Panc1 (cell line): Measurements from ENCODE around the gene FAM20B. TPM values are rescaled to one million over a fixed set of nuclear protein-coding genes. Genes with fewer than 3 reads are reported as not detected.

Experiments
- ATAC-seq: fragments of 200-7000 bp; cut with Tn5 transposase; 2 replicates; pipeline ENCODE4 v1.9.1; 2020; ENCODE audit warnings: mild to moderate bottlenecking, moderate library complexity
- BruUV-seq: library from RNA; stranded (reverse); fragments of 400-500 nt; replicated peaks from 2 replicates; lab custom pipeline; 2021; lab: Mats Ljungman, UMichigan
- CTCF ChIA-PET: fragments of 300-600 bp; sonication (Branson Sonifier 250); formaldehyde crosslinking; loops from one replicate; lab custom pipeline; 2022; ENCODE audit warnings: antibody characterized with exemption; lab: Charles Lee
- POLR2A ChIA-PET: fragments of 300-600 bp; sonication (Branson Sonifier 250); formaldehyde crosslinking; loops from one replicate; lab custom pipeline; 2022; ENCODE audit warnings: antibody characterized with exemption; lab: Charles Lee
- DNase-seq: peaks from one replicate; pipeline ENCODE4 v3.0.0-alpha.2; 2010; ENCODE audit warnings: low read depth, low spot score
- H3K27ac ChIP-seq: 2 replicates; pipeline ENCODE4 v1.5.1; 2011; ENCODE audit warnings: mild to moderate bottlenecking, low read length, inconsistent platforms
- H3K27me3 ChIP-seq: fragments of 200-500 bp; sonication (Bioruptor generic); 2 replicates; pipeline ENCODE4 v1.6.0; 2014; ENCODE audit warnings: low read length, inconsistent platforms; ENCODE audit not compliant: control insufficient read depth, insufficient read depth
- H3K36me3 ChIP-seq: fragments of 200-500 bp; sonication (Bioruptor generic); 2 replicates; pipeline ENCODE4 v1.5.1; 2014; ENCODE audit warnings: inconsistent platforms, mild to moderate bottlenecking, low read length, moderate library complexity; ENCODE audit not compliant: control insufficient read depth, insufficient read depth
- H3K4me1 ChIP-seq: 2 replicates; pipeline ENCODE4 v1.5.1; 2011; ENCODE audit warnings: inconsistent platforms, mild to moderate bottlenecking, low read length, moderate library complexity; ENCODE audit not compliant: control insufficient read depth, insufficient read depth
- H3K4me3 ChIP-seq, 2 experiments: 2 replicates each; pipeline ENCODE4 v1.5.1; 2011 to 2012; ENCODE audit warnings: low read depth in 2 of 2, low read length in 2 of 2, mild to moderate bottlenecking in 2 of 2, inconsistent platforms in 1 of 2, moderate library complexity in 1 of 2
- H3K9me3 ChIP-seq: fragments of 200-500 bp; sonication (Bioruptor generic); 2 replicates; pipeline ENCODE4 v1.5.1; 2014; ENCODE audit warnings: low read depth, mild to moderate bottlenecking, inconsistent platforms, low read length, moderate library complexity; ENCODE audit not compliant: control insufficient read depth, insufficient read depth
- CTCF ChIP-seq: fragments of 450-650 bp; IDR thresholded peaks from 2 replicates; pipeline ENCODE4 v1.5.1; 2017; ENCODE audit warnings: mild to moderate bottlenecking
- POLR2AphosphoS5 ChIP-seq: IDR thresholded peaks from 2 replicates; pipeline ENCODE4 v1.6.1; 2012; ENCODE audit warnings: mild to moderate bottlenecking, low read depth, low read length, moderate library complexity
- REST ChIP-seq, 2 experiments: IDR thresholded peaks; 2 replicates each; pipeline ENCODE4 v1.6.1; 2011 to 2012; ENCODE audit warnings: low read depth in 2 of 2, control low read depth in 1 of 2, low read length in 1 of 2, mild to moderate bottlenecking in 1 of 2, moderate library complexity in 1 of 2; ENCODE audit not compliant: insufficient read depth in 1 of 2
- SIN3A ChIP-seq: IDR thresholded peaks from 2 replicates; pipeline ENCODE4 v1.6.1; 2012; ENCODE audit warnings: low read depth, mild to moderate bottlenecking, low read length, moderate library complexity, borderline replicate concordance; ENCODE audit not compliant: insufficient read depth
- TCF7L2 ChIP-seq: IDR thresholded peaks from 2 replicates; pipeline ENCODE4 v1.6.1; 2011; ENCODE audit warnings: mild to moderate bottlenecking, low read depth, low read length, inconsistent platforms
- in situ Hi-C: cut with HindIII; loops from 2 replicates; pipeline ENCODE4 v1.10.0; 2016; ENCODE audit warnings: low sequenced_read_pairs, low pct_unique_long_range_greater_than_20kb
- intact Hi-C: fragments of 100-400 bp; cut with micrococcal nuclease; formaldehyde crosslinking; loops from one replicate; pipeline ENCODE4 v1.10.0; 2022; ENCODE audit not compliant: unreplicated experiment
- total RNA-seq: library from RNA; stranded (reverse); gene quantifications from one replicate; pipeline ENCODE4 v1.2.1, GENCODE V29; 2021; ENCODE audit not compliant: unreplicated experiment

The FAM20B gene
- total RNA-seq, 1 experiment from 2014 or later: 49.9 TPM

- in situ Hi-C loops: no loop called here
- Histone ChIP-seq H3K27ac (no peak overlapping the region), H3K4me3 (no peak overlapping the region), H3K27me3 (no peaks in the 10 kb centered on the region), H3K36me3 (peaks cover 5% of the 10 kb centered on the region; the same call in 1 of the 2 replicates), H3K9me3 (no peaks in the 10 kb centered on the region), H3K4me1 (no peaks in the 10 kb centered on the region)
- CTCF ChIA-PET: no interaction called here
- ATAC-seq (no peak), DNase-seq (no peak)
- BruUV-seq: no TSS peak
- intact Hi-C loops: no loop called here
- POLR2A ChIA-PET: no interaction called here
- no peak for TF ChIP-seq SIN3A
- TF ChIP-seq REST (IDR thresholded peaks at IDR 0.05; ENCODE audit: insufficient read depth in 1 of 2, low read depth in 2 of 2, low read length in 1 of 2): no peak
- TF ChIP-seq CTCF: no peak
- no peak for TF ChIP-seq TCF7L2
- TF ChIP-seq POLR2AphosphoS5: no peak
Observed at GRCh38 chr1:179103999-179104398, 78.3 kb downstream of the FAM20B start.

- Histone ChIP-seq H3K4me1 (no peaks in the 10 kb centered on the region), H3K36me3 (peaks cover 10% of the 10 kb centered on the region; the same call in 1 of the 2 replicates), H3K27me3 (no peaks in the 10 kb centered on the region), H3K9me3 (no peaks in the 10 kb centered on the region), H3K4me3 (no peak overlapping the region), H3K27ac (no peak overlapping the region)
- intact Hi-C loops: no loop called here
- ChIA-PET CTCF (interaction anchor here (0.6 to 0.9 kb wide), 2 partner anchors 17 to 221 kb away, joined by 4 to 8 read pairs; no protein-coding TSS in a partner anchor), POLR2A (no interaction called here)
- no peak for DNase-seq
- in situ Hi-C loops: no loop called here
- TF ChIP-seq REST (IDR thresholded peaks at IDR 0.05; ENCODE audit: insufficient read depth in 1 of 2, low read depth in 2 of 2, low read length in 1 of 2) (no peak), TCF7L2 (no peak), CTCF (no peak), POLR2AphosphoS5 (no peak), SIN3A (no peak)
- ATAC-seq: no peak
- BruUV-seq: no TSS peak
Observed at GRCh38 chr1:179104611-179105250, 79.0 kb downstream of the FAM20B start.
